H9 (cell line): ENCODE measurements around the gene GBGT1. TPM values are rescaled to one million over a fixed set of nuclear protein-coding genes. Genes with fewer than 3 reads are reported as not detected.

ENCODE experiments used
- DNase-seq: peaks from one replicate; pipeline ENCODE4 v3.0.0-alpha.2; 2017
- H2AFZ ChIP-seq: one replicate; pipeline ENCODE4 v1.6.1; 2013; ENCODE audit warnings: mild to moderate bottlenecking, low read length, control low read depth, moderate library complexity
- H2AK5ac ChIP-seq: 2 replicates; pipeline ENCODE4 v1.6.1; 2013; ENCODE audit warnings: low read length, control low read depth, mixed read lengths; ENCODE audit not compliant: insufficient read length
- H2BK120ac ChIP-seq: one replicate; pipeline ENCODE4 v1.6.1; 2013; ENCODE audit warnings: low read depth, mild to moderate bottlenecking, low read length, control low read depth, inconsistent platforms; ENCODE audit not compliant: poor library complexity, severe bottlenecking
- H2BK12ac ChIP-seq: 2 replicates; pipeline ENCODE4 v1.6.1; 2013; ENCODE audit warnings: low read length, control low read depth, mixed read lengths, low read depth; ENCODE audit not compliant: insufficient read length
- H2BK15ac ChIP-seq: 2 replicates; pipeline ENCODE4 v1.6.1; 2013; ENCODE audit warnings: low read depth, low read length, control low read depth
- H2BK20ac ChIP-seq: one replicate; pipeline ENCODE4 v1.6.1; 2013; ENCODE audit warnings: low read depth, mild to moderate bottlenecking, low read length, control low read depth, inconsistent platforms; ENCODE audit not compliant: poor library complexity, severe bottlenecking
- H2BK5ac ChIP-seq: 2 replicates; pipeline ENCODE4 v1.6.1; 2013; ENCODE audit warnings: low read length, control low read depth, mixed read lengths; ENCODE audit not compliant: insufficient read length
- H3K14ac ChIP-seq: 2 replicates; pipeline ENCODE4 v1.6.1; 2013; ENCODE audit warnings: low read length, control low read depth; ENCODE audit not compliant: insufficient read depth
- H3K18ac ChIP-seq: 2 replicates; pipeline ENCODE4 v1.6.1; 2013; ENCODE audit warnings: low read depth, mild to moderate bottlenecking, mixed read lengths, low read length, control low read depth; ENCODE audit not compliant: insufficient read length
- H3K23ac ChIP-seq: 2 replicates; pipeline ENCODE4 v1.6.1; 2013; ENCODE audit warnings: low read length, control low read depth, mixed read lengths, low read depth; ENCODE audit not compliant: insufficient read length
- H3K23me2 ChIP-seq: 2 replicates; pipeline ENCODE4 v1.6.1; 2013; ENCODE audit warnings: low read depth, mild to moderate bottlenecking, mixed read lengths, low read length, control low read depth; ENCODE audit not compliant: insufficient read length, poor library complexity, severe bottlenecking
- H3K27ac ChIP-seq: 2 replicates; pipeline ENCODE4 v1.5.1; 2013; ENCODE audit warnings: low read length, control low read depth, mixed read lengths, low read depth; ENCODE audit not compliant: insufficient read length
- H3K27me3 ChIP-seq: 2 replicates; pipeline ENCODE4 v1.6.1; 2013; ENCODE audit warnings: low read length, control low read depth, inconsistent platforms; ENCODE audit not compliant: insufficient read depth
- H3K4ac ChIP-seq: 2 replicates; pipeline ENCODE4 v1.6.1; 2013; ENCODE audit warnings: low read depth, mild to moderate bottlenecking, control low read depth, inconsistent platforms, low read length, moderate library complexity
- H3K4me1 ChIP-seq: 2 replicates; pipeline ENCODE4 v1.6.1; 2013; ENCODE audit warnings: low read length, control low read depth, inconsistent platforms; ENCODE audit not compliant: insufficient read depth
- H3K4me2 ChIP-seq: 2 replicates; pipeline ENCODE4 v1.6.1; 2013; ENCODE audit warnings: low read length, control low read depth, mixed read lengths; ENCODE audit not compliant: insufficient read length, insufficient read depth
- H3K56ac ChIP-seq: 2 replicates; pipeline ENCODE4 v1.6.1; 2013; ENCODE audit warnings: low read depth, mild to moderate bottlenecking, mixed read lengths, low read length, control low read depth; ENCODE audit not compliant: insufficient read length
- H3K79me1 ChIP-seq: 2 replicates; pipeline ENCODE4 v1.6.1; 2013; ENCODE audit warnings: low read depth, mild to moderate bottlenecking, moderate library complexity, low read length, control low read depth, inconsistent platforms; ENCODE audit not compliant: insufficient read depth, poor library complexity, severe bottlenecking
- H3K79me2 ChIP-seq: 2 replicates; pipeline ENCODE4 v1.6.1; 2013; ENCODE audit warnings: low read length, control low read depth, inconsistent platforms; ENCODE audit not compliant: insufficient read depth
- H3K9ac ChIP-seq: 2 replicates; pipeline ENCODE4 v1.6.1; 2013; ENCODE audit warnings: low read length, control low read depth, mixed read lengths; ENCODE audit not compliant: insufficient read length; ENCODE audit errors: extremely low read depth
- H3K9me3 ChIP-seq: one replicate; pipeline ENCODE4 v1.6.1; 2013; ENCODE audit warnings: low read depth, low read length, inconsistent platforms; ENCODE audit not compliant: control insufficient read depth
- H3T11ph ChIP-seq: one replicate; pipeline ENCODE4 v1.6.1; 2013; ENCODE audit warnings: mild to moderate bottlenecking, low read length, control low read depth, inconsistent platforms
- H4K20me1 ChIP-seq: one replicate; pipeline ENCODE4 v1.6.1; 2013; ENCODE audit not compliant: control insufficient read depth, insufficient read length, insufficient read depth
- H4K5ac ChIP-seq: 2 replicates; pipeline ENCODE4 v1.6.1; 2013; ENCODE audit warnings: low read depth, mild to moderate bottlenecking, mixed read lengths, low read length, control low read depth; ENCODE audit not compliant: insufficient read length
- H4K8ac ChIP-seq: replicated peaks from 2 replicates; pipeline ENCODE4 v1.6.1; 2013; ENCODE audit warnings: low read length, control low read depth, mixed read lengths, low read depth; ENCODE audit not compliant: insufficient read length
- H4K91ac ChIP-seq: 2 replicates; pipeline ENCODE4 v1.6.1; 2013; ENCODE audit warnings: low read depth, mild to moderate bottlenecking, moderate library complexity, mixed read lengths, low read length, control low read depth; ENCODE audit not compliant: insufficient read length
- H3K27ac Mint-ChIP-seq, 3 experiments: 2 replicates in 2 of 3; 3 replicates in 1 of 3; pipeline ENCODE4 v1.8.0; 2020 to 2021; ENCODE audit warnings: mixed read lengths in 3 of 3, mild to moderate bottlenecking in 1 of 3, moderate library complexity in 1 of 3
- H3K27me3 Mint-ChIP-seq: 2 replicates; pipeline ENCODE4 v1.8.0; 2021; ENCODE audit warnings: low read depth, mild to moderate bottlenecking, moderate library complexity, mixed read lengths
- H3K36me3 Mint-ChIP-seq, 3 experiments: 2 replicates in 2 of 3; 3 replicates in 1 of 3; pipeline ENCODE4 v1.8.0; 2020 to 2021; ENCODE audit warnings: low read depth in 3 of 3, mixed read lengths in 3 of 3; ENCODE audit not compliant: insufficient read depth in 1 of 3
- H3K4me1 Mint-ChIP-seq, 2 experiments: 2 replicates each; pipeline ENCODE4 v1.8.0; 2020; ENCODE audit warnings: mixed read lengths in 2 of 2
- H3K4me3 Mint-ChIP-seq, 2 experiments: 2 replicates in 1 of 2; 3 replicates in 1 of 2; pipeline ENCODE4 v1.8.0; 2020 to 2021; ENCODE audit warnings: mild to moderate bottlenecking in 2 of 2, mixed read lengths in 2 of 2, moderate library complexity in 1 of 2
- H3K9me3 Mint-ChIP-seq, 2 experiments: 2 replicates in 1 of 2; 3 replicates in 1 of 2; pipeline ENCODE4 v1.8.0; 2020; ENCODE audit warnings: mild to moderate bottlenecking in 2 of 2, mixed read lengths in 2 of 2, moderate library complexity in 1 of 2
- CTCF ChIP-seq: fragments of 200-600 bp; sonication (generic); conservative IDR thresholded peaks from 3 replicates; pipeline ENCODE4 v1.8.0; 2021; ENCODE audit warnings: antibody characterized with exemption, mild to moderate bottlenecking
- WGBS: extraction: QIAGEN DNeasy Blood & Tissue Kit; methylation state at CpG from one replicate; pipeline ENCODE4 v1.1.7; 2013; ENCODE audit warnings: missing lambda C conversion rate, low lambda C conversion rate, mixed read lengths; ENCODE audit not compliant: insufficient read length; ENCODE audit errors: extremely low coverage; 5-methylcytosine and 5-hydroxymethylcytosine counted together
- total RNA-seq: library from RNA; stranded (reverse); gene quantifications from 2 replicates; pipeline ENCODE4 v1.2.1, GENCODE V29; 2021

Gene GBGT1
- total RNA-seq, 1 experiment from 2014 or later, result 9.3 TPM

GRCh38 chr9:133207540-133208170 lies 43.9 kb upstream of the GBGT1 start:
- Histone ChIP-seq H2BK5ac (no peak overlapping the region), H3K56ac (no peak overlapping the region), H2BK20ac (no peak overlapping the region), H3K14ac (no peak overlapping the region), H3K4ac (no peak overlapping the region), H2AFZ (no peak overlapping the region), H4K8ac (no peak overlapping the region), H3K4me1 (no peaks in the 10 kb centered on the region), H3K27me3 (peaks cover 11% of the 10 kb centered on the region; the same call in 1 of the 2 replicates), H2BK12ac (no peak overlapping the region), H3K4me2 (no peak overlapping the region), H2BK15ac (no peak overlapping the region), H2AK5ac (no peak overlapping the region), H3K23ac (no peak overlapping the region), H3K9ac (no peak overlapping the region), H3K18ac (no peak overlapping the region), H3K79me2 (no peaks in the 10 kb centered on the region), H2BK120ac (no peak overlapping the region), H3T11ph (no peak overlapping the region), H3K23me2 (no peaks in the 10 kb centered on the region), H4K20me1 (no peaks in the 10 kb centered on the region), H4K5ac (no peak overlapping the region), H4K91ac (no peak overlapping the region), H3K27ac (no peak overlapping the region), H3K9me3 (no peaks in the 10 kb centered on the region), H3K79me1 (no peaks in the 10 kb centered on the region)
- WGBS, result no CpG with 5 or more reads among the region's 16 CpGs
- Mint-ChIP-seq H3K27me3 (peaks cover 93% of the 10 kb centered on the region), H3K4me1 (no peaks in the 10 kb centered on the region), H3K4me3 (no peak overlapping the region), H3K9me3 (peaks cover 0 to 5% of the 10 kb centered on the region in 2 experiments; a peak in 1 of 5 replicates), H3K36me3 (no peaks in the 10 kb centered on the region), H3K27ac (peak overlapping the region in 1 of 3 experiments; percentile 95; a peak in 1 of 7 replicates)
- TF ChIP-seq CTCF, result no peak
- DNase-seq, result no peak
